GM19438 (cell line): Measurements from ENCODE around the gene SAMSN1.
"Not testable (repeated sequence)": the region's sequence is repeated elsewhere in the genome, so short reads cannot be mapped to it uniquely, and the experiment has no call there.

Experiments
- ATAC-seq: cut with Tn5 transposase; IDR thresholded peaks from one replicate; pipeline ENCODE4 v1.9.1; 2021; ENCODE audit warnings: low read depth; ENCODE audit not compliant: unreplicated experiment

SAMSN1 gene

GRCh38 chr21:14533499-14534428, 12.4 kb downstream of the SAMSN1 start:
- ATAC-seq, result peak; percentile 48

GRCh38 chr21:14531757-14532316, 14.3 kb downstream of the SAMSN1 start:
- no peak for ATAC-seq

- ATAC-seq, result no peak
Observed at GRCh38 chr21:14530592-14530991, 15.5 kb downstream of the SAMSN1 start.

- no peak for ATAC-seq
Observed at GRCh38 chr21:14528815-14529214, 17.3 kb downstream of the SAMSN1 start.

GRCh38 chr21:14527696-14528652, 18.1 kb downstream of the SAMSN1 start:
- ATAC-seq, result no peak

- no peak for ATAC-seq
Observed at GRCh38 chr21:14526836-14527695, 19.0 kb downstream of the SAMSN1 start.

GRCh38 chr21:14526199-14526598, 19.9 kb downstream of the SAMSN1 start:
- ATAC-seq, result no peak

GRCh38 chr21:14523234-14523633, 22.9 kb downstream of the SAMSN1 start:
- peak; percentile 80 for ATAC-seq

- ATAC-seq, result no peak
Observed at GRCh38 chr21:14522736-14523135, 23.4 kb downstream of the SAMSN1 start.

GRCh38 chr21:14520535-14520934, 25.6 kb downstream of the SAMSN1 start:
- ATAC-seq, result no peak

GRCh38 chr21:14519000-14519399, 27.1 kb downstream of the SAMSN1 start:
- no peak for ATAC-seq

- ATAC-seq, result no peak
Observed at GRCh38 chr21:14513804-14514203, 32.3 kb downstream of the SAMSN1 start.

GRCh38 chr21:14506859-14507457, 39.2 kb downstream of the SAMSN1 start:
- ATAC-seq, result not testable (repeated sequence)

GRCh38 chr21:14500873-14501272, 45.2 kb downstream of the SAMSN1 start:
- no peak for ATAC-seq

GRCh38 chr21:14499316-14499715, 46.8 kb downstream of the SAMSN1 start:
- ATAC-seq, result no peak

GRCh38 chr21:14497825-14498224, 48.3 kb downstream of the SAMSN1 start:
- no peak for ATAC-seq

GRCh38 chr21:14495075-14495474, 51.0 kb downstream of the SAMSN1 start:
- no peak for ATAC-seq

- not testable (repeated sequence) for ATAC-seq
Observed at GRCh38 chr21:14494181-14494580, 51.9 kb downstream of the SAMSN1 start.

- no peak for ATAC-seq
Observed at GRCh38 chr21:14493731-14494130, 52.4 kb downstream of the SAMSN1 start.

GRCh38 chr21:14492931-14493330, 53.2 kb downstream of the SAMSN1 start:
- no peak for ATAC-seq
